Esophagus squamous epithelium (tissue), 4 donors: ENCODE results near the gene MYO1B.
A peak's percentile ranks its signal among the peaks of the same experiment; 100 is the strongest.

Experiments
- POLR2A ChIP-seq, 4 donors: fragments of 450-650 bp; IDR thresholded peaks; one replicate each; pipeline ENCODE4 v1.6.1; 2017; ENCODE audit warnings: antibody characterized with exemption in 4 of 4, mild to moderate bottlenecking in 4 of 4, moderate library complexity in 3 of 4
- TF ChIP-seq, protein P1 (sequence below), 6 experiments: fragments of 450-650 bp in 4 of 6; fragments of 200-600 bp in 2 of 6; sonication (generic) in 2 of 6; IDR thresholded peaks; one replicate each; pipeline ENCODE4 v1.5.1; 2016 to 2019; ENCODE audit warnings: antibody characterized with exemption in 6 of 6, mild to moderate bottlenecking in 4 of 6, moderate library complexity in 4 of 6

DNA sequence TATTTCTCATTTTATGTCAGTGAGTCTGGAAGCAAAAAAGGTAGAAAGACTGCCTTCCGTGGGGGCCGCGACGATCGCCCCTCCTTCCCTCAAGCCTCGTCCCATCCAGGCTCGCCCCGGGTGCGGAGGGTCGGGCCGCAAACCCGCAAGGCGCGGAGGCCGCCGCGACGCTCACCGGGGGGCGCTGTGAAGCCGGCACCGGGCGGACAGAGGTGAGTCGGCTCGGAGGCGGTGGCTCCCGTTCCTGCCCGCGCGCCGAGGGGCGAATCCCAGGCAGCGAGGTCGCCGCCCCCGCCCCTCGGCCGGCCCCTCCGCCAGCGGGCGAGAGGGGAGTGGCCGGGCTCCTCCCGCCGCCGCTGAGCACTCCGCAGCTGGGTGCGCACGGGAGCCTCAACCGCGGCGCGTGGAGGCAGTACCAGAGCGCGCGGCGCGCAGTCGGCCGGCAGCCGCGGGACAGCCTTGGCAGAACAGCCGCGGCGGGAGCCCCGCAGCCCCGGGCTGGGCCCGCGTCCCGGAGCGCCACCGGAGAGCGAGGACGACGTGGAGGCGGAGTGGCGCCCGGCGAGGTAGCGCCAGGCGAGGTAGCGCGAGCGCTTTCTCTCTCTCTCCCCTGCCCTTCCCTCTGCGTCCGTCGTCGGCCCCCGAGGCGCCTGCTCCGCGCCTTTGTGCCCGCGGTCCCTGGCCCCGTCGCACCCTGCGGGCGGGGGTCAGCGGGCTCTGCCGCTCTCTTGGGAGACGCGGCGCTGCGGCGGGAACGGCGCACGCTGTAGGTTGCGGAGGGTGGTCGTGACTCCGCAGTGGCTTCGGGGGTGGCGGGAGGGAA lies at the start of gene MYO1B:
- TF ChIP-seq POLR2A (IDR thresholded peaks at IDR 0.05), result peak in 2 of 4 donors; percentile 40 to 76
- TF ChIP-seq, protein P1, sequence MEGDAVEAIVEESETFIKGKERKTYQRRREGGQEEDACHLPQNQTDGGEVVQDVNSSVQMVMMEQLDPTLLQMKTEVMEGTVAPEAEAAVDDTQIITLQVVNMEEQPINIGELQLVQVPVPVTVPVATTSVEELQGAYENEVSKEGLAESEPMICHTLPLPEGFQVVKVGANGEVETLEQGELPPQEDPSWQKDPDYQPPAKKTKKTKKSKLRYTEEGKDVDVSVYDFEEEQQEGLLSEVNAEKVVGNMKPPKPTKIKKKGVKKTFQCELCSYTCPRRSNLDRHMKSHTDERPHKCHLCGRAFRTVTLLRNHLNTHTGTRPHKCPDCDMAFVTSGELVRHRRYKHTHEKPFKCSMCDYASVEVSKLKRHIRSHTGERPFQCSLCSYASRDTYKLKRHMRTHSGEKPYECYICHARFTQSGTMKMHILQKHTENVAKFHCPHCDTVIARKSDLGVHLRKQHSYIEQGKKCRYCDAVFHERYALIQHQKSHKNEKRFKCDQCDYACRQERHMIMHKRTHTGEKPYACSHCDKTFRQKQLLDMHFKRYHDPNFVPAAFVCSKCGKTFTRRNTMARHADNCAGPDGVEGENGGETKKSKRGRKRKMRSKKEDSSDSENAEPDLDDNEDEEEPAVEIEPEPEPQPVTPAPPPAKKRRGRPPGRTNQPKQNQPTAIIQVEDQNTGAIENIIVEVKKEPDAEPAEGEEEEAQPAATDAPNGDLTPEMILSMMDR (IDR thresholded peaks at IDR 0.05), result peak in 5 of 6 experiments; percentile 17 to 61 (median 45)
